GM21737 (cell line): Measurements from ENCODE around the gene FYCO1.

Source experiments
- ATAC-seq: cut with Tn5 transposase; IDR thresholded peaks from one replicate; pipeline ENCODE4 v1.9.1; 2021; ENCODE audit warnings: mild to moderate bottlenecking, moderate library complexity; ENCODE audit not compliant: unreplicated experiment

Gene FYCO1

GRCh38 chr3:45944830-45945620 lies 50.6 kb downstream of the FYCO1 start:
- ATAC-seq = no peak

DNA sequence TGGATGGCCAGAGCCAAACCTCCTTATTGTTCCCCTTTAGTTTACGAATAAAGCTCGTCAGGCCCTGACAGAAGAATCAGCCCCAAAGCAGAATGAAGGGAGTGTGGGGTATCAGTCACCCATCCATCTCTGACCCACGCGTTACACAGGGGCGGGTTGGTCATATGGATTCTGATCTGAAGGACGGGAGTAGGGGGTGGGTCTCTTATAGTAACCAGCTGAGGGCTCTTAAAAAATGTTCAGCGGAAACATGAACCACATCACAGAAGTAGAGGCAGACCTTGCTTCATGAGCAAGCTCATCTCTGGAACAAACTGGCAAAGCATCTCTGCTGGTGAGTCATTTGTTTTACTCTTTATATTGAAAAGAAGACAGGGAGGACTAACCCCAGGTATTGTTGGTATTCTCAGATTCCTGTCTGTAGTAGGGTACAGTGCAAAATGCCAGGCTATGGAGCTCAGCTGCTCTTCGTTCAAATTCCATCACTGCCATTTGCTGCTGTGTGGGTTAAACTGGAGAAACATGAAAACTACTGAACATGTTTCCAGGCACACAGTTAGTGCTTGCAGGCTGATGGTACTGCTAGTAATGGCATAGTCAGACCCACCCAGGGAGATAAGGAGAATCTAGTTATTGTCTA lies 52.3 kb downstream of the FYCO1 start, which contains the start of gene CXCR6:
Gene CXCR6, plus strand, starts transcription at position 258 of the 640 bp plus-strand sequence. CDS start 3,018 bp downstream, outside the sequence.
- no peak for ATAC-seq

DNA sequence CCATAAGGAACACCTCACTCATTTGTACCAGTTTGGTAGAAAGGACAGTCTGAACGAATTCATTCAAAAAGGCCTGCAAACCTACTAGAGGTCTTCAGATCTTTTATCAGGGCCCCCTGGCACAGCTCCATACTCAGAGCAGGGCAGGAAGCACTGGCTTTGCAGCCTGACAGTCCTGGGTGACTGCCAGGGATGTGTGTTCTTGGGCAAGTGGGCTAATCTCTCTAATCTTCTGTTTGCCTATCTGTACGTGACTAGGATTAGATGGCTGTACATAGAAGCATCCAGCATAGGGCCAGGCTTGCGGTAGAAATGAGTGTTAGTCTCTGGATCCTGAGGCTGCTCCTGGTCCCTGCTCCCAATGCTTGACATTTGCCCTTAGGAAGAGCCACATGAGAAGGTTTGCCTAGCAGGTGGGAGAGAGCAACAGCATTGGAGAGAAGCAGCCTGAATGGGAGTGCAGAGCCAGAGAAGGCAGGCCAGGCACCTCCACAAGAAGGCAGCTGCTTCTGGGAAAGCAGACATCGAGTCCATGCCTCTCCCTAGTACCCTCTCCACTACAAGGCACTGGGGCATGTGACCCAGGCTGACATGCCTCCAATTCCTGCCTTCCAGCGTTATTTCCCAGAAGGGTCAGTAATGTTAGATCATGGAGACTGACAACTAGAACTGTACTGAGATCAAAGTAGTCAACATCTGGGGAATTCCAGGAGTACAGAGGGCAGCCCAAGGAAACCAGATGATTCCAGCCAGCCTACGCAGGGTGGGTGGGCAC lies 53.4 kb downstream of the FYCO1 start:
- ATAC-seq = no peak

GRCh38 chr3:45940781-45941365 lies 54.8 kb downstream of the FYCO1 start:
- no peak for ATAC-seq

- no peak for ATAC-seq
These were observed 55.4 kb downstream of the FYCO1 start for GRCh38 chr3:45940004-45940780.

DNA sequence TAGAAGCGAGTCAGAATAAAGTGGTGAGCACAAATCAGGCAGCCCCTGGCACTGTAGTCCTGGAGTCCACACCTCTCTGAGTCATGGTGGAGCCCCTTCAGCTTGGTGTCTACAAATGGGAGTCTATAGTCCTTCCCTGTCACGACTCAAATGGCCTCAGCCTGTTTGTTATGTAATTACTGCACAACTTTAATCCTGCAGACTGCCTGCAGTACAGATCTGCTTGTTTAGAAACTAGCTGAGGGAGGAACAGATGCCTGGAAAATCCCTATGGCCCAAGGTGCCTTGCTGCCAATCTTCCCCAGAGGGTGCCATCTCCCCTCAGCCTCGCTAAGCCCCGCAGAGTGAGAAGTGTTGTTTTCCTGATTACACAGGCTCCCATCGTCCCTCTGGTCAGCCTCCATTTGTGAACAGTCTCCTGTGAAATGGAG lies 56.3 kb downstream of the FYCO1 start:
- ATAC-seq = no peak

DNA sequence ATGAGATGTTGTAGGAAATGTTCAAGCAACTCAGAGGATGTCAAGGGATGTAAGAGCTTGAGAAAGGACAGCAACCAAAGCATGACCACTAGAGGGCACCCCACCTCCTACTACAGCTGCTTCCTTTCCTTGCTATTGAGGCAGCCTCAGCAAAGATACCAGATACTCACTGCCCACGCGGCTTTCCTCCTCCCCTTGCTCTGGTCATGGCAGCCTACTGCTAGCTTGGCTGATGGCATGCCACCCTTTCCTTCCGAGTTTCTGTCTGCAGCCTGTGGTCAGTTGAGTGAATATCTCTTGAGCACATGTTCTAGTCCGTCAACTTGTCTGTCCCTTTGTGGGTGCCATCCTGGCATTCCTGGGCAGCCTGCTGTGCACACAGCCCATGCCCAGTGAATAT lies 56.8 kb downstream of the FYCO1 start:
- no peak for ATAC-seq

- ATAC-seq = no peak
These were observed 57.6 kb downstream of the FYCO1 start for GRCh38 chr3:45938043-45938435.

DNA sequence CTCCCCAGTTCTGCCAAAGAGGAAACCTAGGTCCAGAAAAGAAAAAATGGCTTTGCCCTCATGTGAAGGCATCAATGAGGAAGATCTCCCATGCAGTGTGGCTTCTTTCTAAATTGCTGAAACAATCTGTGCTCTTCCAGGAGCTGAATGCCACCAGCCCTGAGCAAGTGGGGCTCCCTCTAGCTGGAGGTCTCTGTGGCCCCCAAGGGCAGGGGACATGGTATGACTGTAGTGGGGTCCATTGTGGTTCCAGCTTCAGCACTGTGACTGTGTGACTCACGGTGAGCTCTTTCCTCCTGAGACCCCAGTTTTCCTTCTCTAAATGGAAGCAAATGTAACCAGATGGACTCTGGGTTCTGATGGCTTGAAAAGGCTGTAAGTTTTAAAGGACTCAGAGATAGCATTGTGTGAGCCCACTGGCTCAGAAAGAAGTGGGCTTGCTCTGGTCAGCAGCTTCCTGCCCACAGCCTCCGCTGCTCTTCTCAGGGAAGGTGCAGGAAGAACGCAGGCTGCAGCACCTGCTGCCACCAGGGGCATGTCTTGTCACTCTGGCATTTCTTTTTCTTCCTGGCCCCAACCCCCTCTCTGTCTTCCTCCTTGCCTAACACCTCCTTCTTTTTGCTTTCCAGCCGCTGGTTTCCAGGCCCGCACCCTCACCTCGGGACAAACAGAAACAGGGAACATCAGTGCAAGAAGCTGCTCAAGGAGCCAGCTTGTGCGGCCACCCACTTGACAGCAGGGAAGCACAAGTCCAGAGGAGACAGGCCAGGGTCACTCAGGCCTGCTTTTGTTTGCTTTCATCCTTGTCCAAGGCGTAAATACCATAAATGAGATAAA lies 58.2 kb downstream of the FYCO1 start:
- no peak for ATAC-seq

DNA sequence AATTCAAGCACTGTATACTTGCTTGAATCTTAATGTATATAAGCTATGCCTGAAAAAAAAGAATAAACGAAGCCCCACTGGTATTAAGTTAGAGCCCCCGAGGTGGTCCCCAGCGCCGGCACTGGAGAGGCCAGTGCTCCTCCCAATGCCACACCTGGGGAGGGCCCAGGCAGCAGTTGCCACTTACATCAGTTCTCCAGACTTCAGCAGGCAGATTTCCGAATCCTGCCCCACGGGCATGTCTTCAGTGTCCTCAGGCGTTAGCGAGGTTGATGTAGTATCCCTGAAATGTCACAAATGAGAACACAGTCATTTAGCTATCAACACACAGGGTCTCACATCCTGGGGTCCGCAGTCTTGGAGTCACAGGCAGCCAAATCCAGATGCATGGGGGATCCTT lies 59.4 kb downstream of the FYCO1 start:
- no peak for ATAC-seq

GRCh38 chr3:45933591-45933990 lies 62.0 kb downstream of the FYCO1 start:
- no peak for ATAC-seq

DNA sequence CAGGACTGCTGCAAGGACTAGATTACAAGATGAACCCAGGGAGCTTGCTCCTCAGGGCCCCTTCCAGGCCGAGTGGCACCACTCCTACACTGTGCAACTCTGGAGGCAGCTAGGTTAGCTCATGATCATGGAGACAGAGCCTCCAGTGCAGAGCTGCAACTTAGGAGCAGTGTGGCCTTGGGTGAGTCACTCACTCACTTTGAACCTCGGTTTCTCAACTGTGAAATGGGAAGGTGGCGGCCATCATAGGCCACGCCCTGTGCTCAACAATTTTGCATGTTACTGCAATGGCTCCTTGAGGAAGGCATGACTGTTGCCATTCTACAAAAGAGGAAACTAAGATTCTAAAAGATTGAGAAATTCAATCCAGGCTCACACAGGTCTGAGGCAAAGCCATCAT lies 63.5 kb downstream of the FYCO1 start:
- ATAC-seq = no peak

DNA sequence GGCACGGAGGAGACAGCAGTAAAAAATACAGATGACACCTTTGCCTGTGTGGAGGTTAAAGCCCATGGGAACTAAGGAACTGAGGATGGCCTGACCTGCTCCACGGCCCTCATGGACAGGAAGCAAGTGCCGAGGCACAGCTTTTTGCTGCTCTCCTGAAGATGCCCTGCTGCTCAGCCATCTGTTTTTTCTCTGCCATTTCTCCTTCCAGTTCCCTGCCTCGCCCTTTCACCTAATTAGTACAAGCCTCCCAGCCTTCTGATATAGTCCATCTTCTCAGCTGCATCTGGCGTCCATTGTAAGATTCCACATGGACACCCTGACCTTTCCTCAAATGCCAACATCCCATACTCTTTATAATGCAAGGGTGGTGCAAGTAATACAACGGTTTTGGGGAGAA lies 64.1 kb downstream of the FYCO1 start:
- ATAC-seq = no peak

DNA sequence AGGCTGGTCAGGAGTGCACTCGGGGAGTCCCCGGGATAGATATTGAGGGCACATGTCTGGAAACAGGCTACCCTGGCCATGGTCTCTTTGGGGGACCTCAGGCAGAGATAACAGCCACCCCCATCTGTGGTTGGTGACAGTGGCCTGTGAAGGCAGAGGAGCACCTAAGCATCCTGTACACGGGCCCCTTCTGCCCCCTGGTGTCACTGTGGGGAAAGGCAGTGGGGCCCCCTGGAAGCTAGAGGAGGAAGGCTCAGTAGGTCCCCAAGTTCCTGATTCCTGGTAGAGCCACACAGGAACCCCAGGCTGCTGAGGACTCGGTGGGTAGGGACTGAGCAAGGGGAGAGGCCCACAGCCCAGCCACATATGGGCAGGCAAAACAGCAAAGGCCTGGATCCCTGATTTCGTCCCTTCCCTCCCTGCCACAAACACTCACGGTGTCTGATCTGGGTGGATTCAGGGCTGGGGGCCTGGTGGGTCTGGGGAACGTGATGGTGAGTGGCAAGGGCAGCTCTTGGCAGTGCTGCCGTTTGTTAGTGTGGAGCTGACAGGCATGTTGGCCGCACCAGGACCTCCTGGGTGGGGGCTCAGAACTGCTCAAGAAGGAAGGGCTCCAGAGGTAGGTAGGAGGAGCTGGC lies 66.5 kb downstream of the FYCO1 start:
- ATAC-seq = no peak

DNA sequence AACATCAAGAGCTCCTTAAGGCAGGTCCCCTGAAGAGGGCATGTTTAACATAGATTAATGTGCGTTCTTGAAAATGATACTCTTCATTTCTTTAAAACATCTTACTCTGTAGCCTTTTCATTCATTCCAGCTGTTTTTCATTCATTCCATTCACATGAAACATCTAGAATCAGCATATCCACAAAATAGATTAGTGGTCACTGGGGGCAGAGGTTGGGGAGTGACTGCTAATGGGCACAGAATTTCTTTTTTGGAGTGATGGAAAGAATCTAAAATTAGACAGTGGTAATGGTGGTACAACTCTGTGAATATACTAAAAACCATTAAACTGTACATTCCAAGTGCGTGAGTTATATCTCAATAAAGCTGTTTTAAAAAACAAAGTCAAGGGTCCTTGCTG lies 67.7 kb downstream of the FYCO1 start:
- no peak for ATAC-seq

DNA sequence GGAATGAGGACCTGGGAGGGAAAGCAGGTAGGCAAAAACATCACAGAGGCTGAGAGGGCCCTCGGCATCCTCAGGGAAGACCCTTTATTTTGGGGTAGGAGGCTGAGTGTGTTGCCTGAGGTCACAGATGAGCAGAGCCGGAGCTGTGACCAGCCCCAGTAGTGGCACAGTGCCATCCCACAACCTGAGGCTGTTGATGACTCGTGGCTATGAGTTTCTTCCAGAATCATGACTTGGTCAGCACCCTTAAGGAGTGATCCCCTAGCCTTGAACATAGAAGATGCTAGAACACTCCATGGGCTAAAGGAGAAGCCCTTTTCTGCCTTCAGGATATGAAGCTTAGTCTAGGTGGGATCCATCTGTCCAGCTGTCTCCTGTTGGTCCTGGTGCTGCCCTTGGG lies 71.9 kb downstream of the FYCO1 start:
- ATAC-seq = no peak

GRCh38 chr3:45922950-45923590 lies 72.6 kb downstream of the FYCO1 start:
- ATAC-seq = no peak

- no peak for ATAC-seq
These were observed 73.6 kb downstream of the FYCO1 start for GRCh38 chr3:45922039-45922326.
